C4-2B (cell line): ENCODE results near the gene VRK3.

Experiments used
- H3K27ac ChIP-seq: fragments of 450-650 bp; 2 replicates; pipeline ENCODE4 v1.5.1; 2017
- ZFX ChIP-seq: fragments of 450-650 bp; IDR thresholded peaks from 2 replicates; pipeline ENCODE4 v1.6.1; 2017
- TF ChIP-seq, protein P1 (sequence below): fragments of 450-650 bp; conservative IDR thresholded peaks from 2 replicates; pipeline ENCODE4 v1.5.1; 2017; ENCODE audit warnings: mild to moderate bottlenecking

VRK3 gene

GRCh38 chr19:49985871-49986270 lies 39.3 kb downstream of the VRK3 start:
- TF ChIP-seq, protein P1, sequence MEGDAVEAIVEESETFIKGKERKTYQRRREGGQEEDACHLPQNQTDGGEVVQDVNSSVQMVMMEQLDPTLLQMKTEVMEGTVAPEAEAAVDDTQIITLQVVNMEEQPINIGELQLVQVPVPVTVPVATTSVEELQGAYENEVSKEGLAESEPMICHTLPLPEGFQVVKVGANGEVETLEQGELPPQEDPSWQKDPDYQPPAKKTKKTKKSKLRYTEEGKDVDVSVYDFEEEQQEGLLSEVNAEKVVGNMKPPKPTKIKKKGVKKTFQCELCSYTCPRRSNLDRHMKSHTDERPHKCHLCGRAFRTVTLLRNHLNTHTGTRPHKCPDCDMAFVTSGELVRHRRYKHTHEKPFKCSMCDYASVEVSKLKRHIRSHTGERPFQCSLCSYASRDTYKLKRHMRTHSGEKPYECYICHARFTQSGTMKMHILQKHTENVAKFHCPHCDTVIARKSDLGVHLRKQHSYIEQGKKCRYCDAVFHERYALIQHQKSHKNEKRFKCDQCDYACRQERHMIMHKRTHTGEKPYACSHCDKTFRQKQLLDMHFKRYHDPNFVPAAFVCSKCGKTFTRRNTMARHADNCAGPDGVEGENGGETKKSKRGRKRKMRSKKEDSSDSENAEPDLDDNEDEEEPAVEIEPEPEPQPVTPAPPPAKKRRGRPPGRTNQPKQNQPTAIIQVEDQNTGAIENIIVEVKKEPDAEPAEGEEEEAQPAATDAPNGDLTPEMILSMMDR: no peak
- no peak for TF ChIP-seq ZFX
- no peak overlapping the region for H3K27ac ChIP-seq

- no peak overlapping the region for H3K27ac ChIP-seq
Measured at GRCh38 chr19:49984491-49984890, 40.7 kb downstream of the VRK3 start.

GRCh38 chr19:49983645-49984229 lies 41.4 kb downstream of the VRK3 start:
- H3K27ac ChIP-seq: no peak overlapping the region
- TF ChIP-seq, protein P1: peak; percentile 95
- no peak for TF ChIP-seq ZFX

More at GRCh38 chr19:49984491-49984890, 40.7 kb downstream of the VRK3 start:
- TF ChIP-seq, protein P1: no peak
- TF ChIP-seq ZFX: no peak

DNA sequence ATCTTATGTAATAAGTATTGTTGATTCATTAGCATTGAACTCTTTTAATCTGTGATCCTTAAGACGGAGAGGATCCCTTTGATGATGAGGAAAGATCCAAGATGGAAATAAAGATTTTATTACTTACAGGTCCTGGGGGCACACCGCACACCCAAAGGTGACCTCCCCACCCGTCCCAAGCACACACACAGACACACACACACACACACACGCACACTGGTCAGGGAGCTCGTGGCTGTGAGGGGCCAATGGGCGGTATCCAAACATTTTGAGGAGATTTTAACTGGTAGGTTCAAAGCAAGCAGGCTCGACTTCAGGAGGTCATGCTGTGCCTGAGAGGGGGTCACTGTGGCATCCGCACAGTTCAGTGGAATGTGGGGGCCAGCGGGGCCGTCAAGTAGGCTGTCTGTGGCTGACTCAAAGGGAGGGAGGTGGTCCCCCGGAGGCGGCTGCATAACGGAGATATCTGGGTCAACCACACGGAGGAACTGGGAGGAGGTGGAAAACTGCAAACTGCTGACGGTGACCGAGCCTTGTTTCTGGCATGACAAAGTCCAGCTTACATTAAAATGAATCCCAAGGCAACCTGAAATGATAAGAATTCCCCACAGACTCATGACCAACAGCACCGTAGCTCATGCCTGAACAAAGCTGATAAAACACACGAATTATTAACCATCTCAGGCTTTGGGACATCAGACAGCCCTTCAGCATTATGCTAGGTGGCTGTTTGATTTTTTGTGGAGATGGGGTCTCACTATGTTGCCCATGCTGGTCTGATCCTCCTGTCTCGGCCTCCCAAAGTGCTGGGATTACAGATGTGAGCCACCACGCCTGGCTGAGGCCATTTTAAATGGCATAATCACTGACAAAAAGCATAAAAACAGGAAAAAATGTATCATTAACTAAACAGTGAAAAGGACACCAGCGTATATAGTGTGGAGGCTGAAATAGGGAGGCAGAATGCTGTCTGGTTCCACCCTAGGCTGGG lies 43.3 kb downstream of the VRK3 start:
- TF ChIP-seq, protein P1: no peak
- TF ChIP-seq ZFX: no peak
- no peak overlapping the region for H3K27ac ChIP-seq

DNA sequence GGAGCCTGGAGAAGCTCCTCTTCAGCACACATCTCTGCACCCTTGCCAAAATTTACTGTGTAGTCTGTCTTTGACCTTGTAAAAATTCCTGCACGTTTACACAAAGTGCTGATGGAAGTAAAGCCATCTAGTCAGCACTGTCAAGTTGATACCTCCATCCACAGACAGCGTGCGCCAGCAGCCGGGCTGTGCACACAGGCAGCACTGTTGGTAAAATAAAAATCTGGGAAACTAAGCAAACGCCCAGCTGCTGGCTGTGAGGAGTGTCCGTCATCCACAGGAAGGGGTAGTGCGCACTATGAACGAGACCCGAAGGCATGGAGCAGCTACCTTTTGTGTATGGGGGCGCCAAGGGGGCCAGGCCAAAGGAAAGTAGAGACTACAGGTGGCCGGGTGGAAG lies 46.8 kb downstream of the VRK3 start:
- H3K27ac ChIP-seq: no peak overlapping the region

GRCh38 chr19:49977881-49978280 lies 47.3 kb downstream of the VRK3 start:
- TF ChIP-seq ZFX: no peak
- TF ChIP-seq, protein P1: no peak
- H3K27ac ChIP-seq: no peak overlapping the region

More for the DNA sequence above, 46.8 kb downstream of the VRK3 start:
- TF ChIP-seq ZFX: no peak
- TF ChIP-seq, protein P1: no peak

GRCh38 chr19:49977076-49977475 lies 48.1 kb downstream of the VRK3 start:
- TF ChIP-seq, protein P1: no peak
- TF ChIP-seq ZFX: no peak
- H3K27ac ChIP-seq: no peak overlapping the region
